ENCODE results near the gene SNX20.

GRCh38 chr16:50688083-50688482 lies 7.0 kb upstream of the SNX20 start:
- TF ChIP-seq CTCF (IDR thresholded peaks at IDR 0.05) (no peak), POLR2A (IDR thresholded peaks at IDR 0.05) (no peak)

Measured in prostate gland (tissue), 2 donors.